Thyroid gland (tissue), 4 donors: ENCODE results near the gene KCNQ1. TPM values are rescaled to one million over a fixed set of nuclear protein-coding genes. Genes with fewer than 3 reads are reported as not detected.

ENCODE experiments used
- DNase-seq, 2 donors: peaks; one replicate each; pipeline ENCODE4 v3.0.0-alpha.2; 2019
- H3K27ac ChIP-seq, 3 donors: fragments of 200-600 bp; sonication (generic); 1 replicate in 2 of 3; 2 replicates in 1 of 3; pipeline ENCODE4 v1.5.1; 2016 to 2019; ENCODE audit warnings: mild to moderate bottlenecking in 1 of 3, moderate library complexity in 1 of 3
- H3K27me3 ChIP-seq: fragments of 200-600 bp; sonication (generic); one replicate; pipeline ENCODE4 v1.5.1; 2019
- H3K36me3 ChIP-seq, 2 donors: fragments of 200-600 bp; sonication (generic); one replicate each; pipeline ENCODE4 v1.5.1; 2016 to 2019
- H3K4me1 ChIP-seq, 2 donors: fragments of 200-600 bp; sonication (generic); one replicate each; pipeline ENCODE4 v1.5.1; 2017 to 2019
- H3K4me3 ChIP-seq, 3 donors: fragments of 200-600 bp; sonication (generic); replicated peaks in 1 of 3; 1 replicate in 2 of 3; 2 replicates in 1 of 3; pipeline ENCODE4 v1.5.1; 2016; ENCODE audit warnings: mild to moderate bottlenecking in 1 of 3
- H3K9me3 ChIP-seq: fragments of 200-600 bp; sonication (generic); one replicate; pipeline ENCODE4 v1.5.1; 2017
- CTCF ChIP-seq, 6 experiments: fragments of 200-600 bp in 3 of 6; fragments of 450-650 bp in 3 of 6; sonication (generic) in 3 of 6; IDR thresholded peaks; one replicate each; pipeline ENCODE4 v1.5.1; 2016 to 2019; ENCODE audit warnings: antibody characterized with exemption in 6 of 6, mild to moderate bottlenecking in 2 of 6, inconsistent platforms in 1 of 6, moderate library complexity in 1 of 6
- POLR2A ChIP-seq, 2 donors: fragments of 450-650 bp; IDR thresholded peaks; one replicate each; pipeline ENCODE4 v1.6.1; 2017; ENCODE audit warnings: antibody characterized with exemption in 2 of 2, mild to moderate bottlenecking in 2 of 2, moderate library complexity in 1 of 2
- WGBS, 2 donors: methylation state at CpG; one replicate each; pipeline ENCODE4 v1.1.5; 2017; 5-methylcytosine and 5-hydroxymethylcytosine counted together
- intact Hi-C: fragments of 100-400 bp; cut with DNase I; formaldehyde crosslinking; loops from one replicate; pipeline ENCODE4 v1.15.1; 2023
- total RNA-seq, 4 donors: library from RNA; depleted of rRNA; stranded (reverse); fragments of >200 nt; gene quantifications; one replicate each; pipeline ENCODE4 v1.2.3, GENCODE V29; 2016

Gene KCNQ1
- total RNA-seq, 4 donors from 2014 or later = 51.3 to 103 (median 97.8) TPM

GRCh38 chr11:2657697-2658284 lies 213.0 kb downstream of the KCNQ1 start:
- Histone ChIP-seq H3K9me3 (no peaks in the 10 kb centered on the region), H3K27me3 (no peaks in the 10 kb centered on the region)
- no peak for TF ChIP-seq CTCF (IDR thresholded peaks at IDR 0.05)
- TF ChIP-seq POLR2A (IDR thresholded peaks at IDR 0.05) = no peak

DNA sequence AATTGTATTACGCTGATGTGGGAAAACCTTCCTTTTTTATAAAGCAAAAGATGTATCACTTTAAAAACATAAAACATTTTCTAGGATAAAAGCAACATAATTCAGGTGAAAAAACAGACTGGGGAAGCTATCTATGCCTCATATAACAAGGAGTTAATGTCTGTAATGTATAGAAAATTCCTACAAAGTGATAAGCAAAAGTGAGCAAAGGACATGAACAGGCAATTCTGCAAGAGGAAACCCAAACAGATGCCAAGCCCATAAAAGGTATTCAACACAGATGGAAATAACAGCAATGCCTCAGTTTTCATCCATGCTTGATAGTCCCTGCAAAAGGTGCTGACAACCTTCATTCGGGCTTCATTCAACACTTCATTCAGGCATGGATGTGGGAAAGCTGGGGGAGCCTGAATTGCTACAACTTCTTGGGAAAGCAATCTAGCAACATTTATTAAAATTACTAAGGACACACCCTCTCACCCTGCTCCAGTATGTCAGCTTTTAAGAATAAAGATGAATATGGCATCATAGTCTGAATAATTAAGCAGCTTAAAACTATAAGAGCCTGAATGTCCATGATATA lies 215.6 kb downstream of the KCNQ1 start:
- WGBS, 2 donors = 93 to 99% methylated on average over 2 of the region's 2 CpGs
- Histone ChIP-seq H3K27me3 (no peaks in the 10 kb centered on the region), H3K4me3 (no peak overlapping the region), H3K9me3 (no peaks in the 10 kb centered on the region), H3K36me3 (no peaks in the 10 kb centered on the region), H3K4me1 (peaks cover 4 to 11% of the 10 kb centered on the region in 2 donors), H3K27ac (no peak overlapping the region)
- intact Hi-C loops = no loop called here
- DNase-seq = no peak
- TF ChIP-seq CTCF (IDR thresholded peaks at IDR 0.05) = no peak

More at GRCh38 chr11:2657697-2658284, 213.0 kb downstream of the KCNQ1 start:
- Histone ChIP-seq H3K4me1 (peaks cover 24 to 33% of the 10 kb centered on the region in 2 donors), H3K27ac (no peak overlapping the region), H3K4me3 (no peak overlapping the region), H3K36me3 (no peaks in the 10 kb centered on the region)
- intact Hi-C loops = no loop called here
- no peak for DNase-seq
- 94 to 97% methylated on average over 8 of the region's 8 CpGs for WGBS, 2 donors

DNA sequence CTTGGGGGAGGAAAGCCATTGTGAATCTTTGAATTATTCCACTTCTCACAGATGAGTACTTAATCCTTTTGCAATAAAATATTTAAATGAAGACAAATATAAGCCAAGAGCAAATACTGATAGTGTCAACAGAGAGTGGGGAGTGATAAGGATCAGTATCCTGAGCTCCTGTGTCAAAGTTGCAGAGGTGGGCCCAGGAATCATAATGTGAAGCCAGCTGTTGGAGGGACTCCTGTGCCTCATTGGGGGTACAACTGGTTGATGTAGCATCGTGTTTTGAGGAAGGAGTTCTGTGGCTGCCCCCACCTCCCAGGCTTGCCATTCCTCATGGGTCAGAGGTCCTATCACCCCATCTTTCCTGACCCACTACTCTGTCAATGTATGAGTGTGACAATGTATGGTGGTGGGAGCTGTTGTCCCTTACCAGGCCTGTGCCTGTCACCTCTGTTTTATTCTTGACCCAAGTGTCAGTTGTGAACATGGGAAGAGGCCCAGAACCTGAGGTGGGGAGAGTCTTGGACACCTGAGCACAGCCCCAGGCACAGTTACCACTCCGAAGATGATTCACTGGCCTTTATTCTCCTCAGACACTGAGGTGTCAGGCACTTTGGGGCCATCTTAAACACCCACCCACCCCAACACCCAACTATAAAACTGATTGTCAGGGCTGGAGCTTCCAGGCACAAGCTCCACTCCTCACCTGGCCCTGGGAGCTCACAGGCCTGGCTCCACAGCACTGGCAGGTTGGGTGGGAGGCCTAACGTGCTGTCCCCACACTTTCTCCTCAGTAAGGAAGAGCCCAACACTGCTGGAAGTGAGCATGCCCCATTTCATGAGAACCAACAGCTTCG lies 216.6 kb downstream of the KCNQ1 start:
- Histone ChIP-seq H3K9me3 (no peaks in the 10 kb centered on the region), H3K27ac (no peak overlapping the region), H3K4me3 (no peak overlapping the region), H3K27me3 (no peaks in the 10 kb centered on the region), H3K4me1 (peaks cover 0 to 2% of the 10 kb centered on the region in 2 donors), H3K36me3 (no peaks in the 10 kb centered on the region)
- no peak for DNase-seq
- intact Hi-C loops = no loop called here
- WGBS, 2 donors = 96% methylated on average over 2 to 4 of the region's 4 CpGs
- no peak for TF ChIP-seq CTCF (IDR thresholded peaks at IDR 0.05)
- no peak for TF ChIP-seq POLR2A (IDR thresholded peaks at IDR 0.05)

DNA sequence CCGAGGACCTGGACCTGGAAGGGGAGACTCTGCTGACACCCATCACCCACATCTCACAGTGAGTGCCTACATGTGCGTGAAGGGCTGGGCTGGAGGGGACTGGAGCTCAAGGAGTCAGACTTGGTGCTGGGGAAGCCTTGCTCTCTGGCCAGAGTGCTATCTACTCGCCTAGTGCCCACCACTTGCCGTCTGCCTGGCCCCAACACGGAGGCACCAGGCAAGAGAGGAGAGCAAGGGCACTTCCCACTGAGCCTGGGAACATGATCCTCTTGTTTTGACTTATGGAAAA lies 217.2 kb downstream of the KCNQ1 start:
- Histone ChIP-seq H3K4me1 (no peaks in the 10 kb centered on the region), H3K4me3 (no peak overlapping the region), H3K27me3 (no peaks in the 10 kb centered on the region), H3K36me3 (no peaks in the 10 kb centered on the region), H3K27ac (no peak overlapping the region), H3K9me3 (no peaks in the 10 kb centered on the region)
- WGBS, 2 donors = 94 to 100% methylated on average over 4 to 5 of the region's 5 CpGs
- TF ChIP-seq POLR2A (IDR thresholded peaks at IDR 0.05) (no peak), CTCF (IDR thresholded peaks at IDR 0.05) (no peak)
- no peak for DNase-seq
- intact Hi-C loops = no loop called here
